Esophagus squamous epithelium (tissue), 5 donors: ENCODE results near the gene MGAT4C. TPM values are rescaled to one million over a fixed set of nuclear protein-coding genes. Genes with fewer than 3 reads are reported as not detected.

Source experiments
- DNase-seq: peaks from one replicate; lab custom pipeline; 2025; lab: John Stamatoyannopoulos, UW
- H3K27ac ChIP-seq, 4 donors: fragments of 200-600 bp; sonication (generic); one replicate each; pipeline ENCODE4 v1.5.1; 2016 to 2019; ENCODE audit warnings: mild to moderate bottlenecking in 1 of 4
- H3K27me3 ChIP-seq, 4 donors: fragments of 200-600 bp; sonication (generic); 1 replicate in 3 of 4; 2 replicates in 1 of 4; pipeline versions ENCODE4 v1.5.1 to v1.6.0; 2017 to 2021; ENCODE audit warnings: antibody characterized with exemption in 1 of 4
- H3K36me3 ChIP-seq, 3 donors: fragments of 200-600 bp; sonication (generic); one replicate each; pipeline ENCODE4 v1.5.1; 2016 to 2019
- H3K4me1 ChIP-seq, 3 donors: fragments of 200-600 bp; sonication (generic); one replicate each; pipeline ENCODE4 v1.5.1; 2017 to 2019
- H3K4me3 ChIP-seq, 4 donors: fragments of 200-600 bp; sonication (generic); 1 replicate in 3 of 4; 2 replicates in 1 of 4; pipeline ENCODE4 v1.5.1; 2016 to 2019; ENCODE audit warnings: mild to moderate bottlenecking in 2 of 4, moderate library complexity in 1 of 4
- H3K9me3 ChIP-seq, 3 donors: fragments of 200-600 bp; sonication (generic); one replicate each; pipeline ENCODE4 v1.5.1; 2016 to 2019
- CTCF ChIP-seq, 6 experiments: fragments of 450-650 bp in 4 of 6; fragments of 200-600 bp in 2 of 6; sonication (generic) in 2 of 6; IDR thresholded peaks; one replicate each; pipeline ENCODE4 v1.5.1; 2016 to 2019; ENCODE audit warnings: antibody characterized with exemption in 6 of 6, mild to moderate bottlenecking in 4 of 6, moderate library complexity in 4 of 6
- POLR2A ChIP-seq, 4 donors: fragments of 450-650 bp; IDR thresholded peaks; one replicate each; pipeline ENCODE4 v1.6.1; 2017; ENCODE audit warnings: antibody characterized with exemption in 4 of 4, mild to moderate bottlenecking in 4 of 4, moderate library complexity in 3 of 4
- WGBS, 2 donors: methylation state at CpG; one replicate each; pipeline ENCODE4 v1.1.5; 2018; 5-methylcytosine and 5-hydroxymethylcytosine counted together
- intact Hi-C: fragments of 100-400 bp; cut with DNase I; formaldehyde crosslinking; loops from one replicate; pipeline ENCODE4 v1.15.0; 2022
- total RNA-seq, 4 donors: library from RNA; depleted of rRNA; stranded (reverse); fragments of >200 nt; gene quantifications; one replicate each; pipeline ENCODE4 v1.1.0, GENCODE V29; 2016
- donor health status: DM: yes; HTN: yes; CAD: no.

The MGAT4C gene
- total RNA-seq, 4 donors from 2014 or later: under 0.01 TPM; not detected in 2

GRCh38 chr12:85963326-85963725 is 292.9 kb downstream of the MGAT4C start:
- H3K27me3 ChIP-seq: no peaks in the 10 kb centered on the region
- intact Hi-C loops: no loop called here
- no peaks in the 10 kb centered on the region for H3K9me3 ChIP-seq
- no peaks in the 10 kb centered on the region for H3K36me3 ChIP-seq
- DNase-seq: no peak
- no peak overlapping the region for H3K27ac ChIP-seq
- H3K4me1 ChIP-seq: no peaks in the 10 kb centered on the region
- H3K4me3 ChIP-seq: no peak overlapping the region
- TF ChIP-seq POLR2A (IDR thresholded peaks at IDR 0.05): no peak
- TF ChIP-seq CTCF (IDR thresholded peaks at IDR 0.05): no peak

GRCh38 chr12:85956081-85956480 is 300.1 kb downstream of the MGAT4C start:
- Histone ChIP-seq H3K4me1 (no peaks in the 10 kb centered on the region), H3K36me3 (no peaks in the 10 kb centered on the region), H3K27me3 (no peaks in the 10 kb centered on the region), H3K9me3 (no peaks in the 10 kb centered on the region), H3K27ac (no peak overlapping the region), H3K4me3 (no peak overlapping the region)
- DNase-seq: no peak
- no peak for TF ChIP-seq CTCF (IDR thresholded peaks at IDR 0.05)
- TF ChIP-seq POLR2A (IDR thresholded peaks at IDR 0.05): no peak
- 37 to 41% methylated on average over 2 of the region's 2 CpGs for WGBS, 2 donors
- intact Hi-C loops: no loop called here

GRCh38 chr12:85955127-85955526 is 301.1 kb downstream of the MGAT4C start:
- TF ChIP-seq CTCF (IDR thresholded peaks at IDR 0.05): no peak
- no peak for TF ChIP-seq POLR2A (IDR thresholded peaks at IDR 0.05)
- intact Hi-C loops: no loop called here
- DNase-seq: no peak
- WGBS, 2 donors: 44 to 61% methylated on average over 1 of the region's 1 CpG
- Histone ChIP-seq H3K27me3 (no peaks in the 10 kb centered on the region), H3K36me3 (no peaks in the 10 kb centered on the region), H3K4me1 (no peaks in the 10 kb centered on the region), H3K4me3 (no peak overlapping the region), H3K27ac (no peak overlapping the region), H3K9me3 (no peaks in the 10 kb centered on the region)

- no peaks in the 10 kb centered on the region for H3K4me1 ChIP-seq
- H3K4me3 ChIP-seq: no peak overlapping the region
- WGBS, 2 donors: 0% methylated on average over 1 of the region's 1 CpG
- H3K36me3 ChIP-seq: no peaks in the 10 kb centered on the region
- intact Hi-C loops: no loop called here
- DNase-seq: no peak
- H3K9me3 ChIP-seq: no peaks in the 10 kb centered on the region
- no peaks in the 10 kb centered on the region for H3K27me3 ChIP-seq
- no peak overlapping the region for H3K27ac ChIP-seq
- TF ChIP-seq POLR2A (IDR thresholded peaks at IDR 0.05) (no peak), CTCF (IDR thresholded peaks at IDR 0.05) (peak in 2 of 6 experiments; percentile 7 to 47)
Observed at GRCh38 chr12:85951823-85952222, 304.4 kb downstream of the MGAT4C start.

- H3K4me3 ChIP-seq: no peak overlapping the region
- no peaks in the 10 kb centered on the region for H3K4me1 ChIP-seq
- intact Hi-C loops: no loop called here
- no peaks in the 10 kb centered on the region for H3K27me3 ChIP-seq
- no peak for DNase-seq
- H3K36me3 ChIP-seq: no peaks in the 10 kb centered on the region
- H3K9me3 ChIP-seq: no peaks in the 10 kb centered on the region
- TF ChIP-seq CTCF (IDR thresholded peaks at IDR 0.05) (no peak), POLR2A (IDR thresholded peaks at IDR 0.05) (no peak)
- 13 to 50% methylated on average over 1 of the region's 1 CpG for WGBS, 2 donors
- no peak overlapping the region for H3K27ac ChIP-seq
Observed at GRCh38 chr12:85949253-85949652, 306.9 kb downstream of the MGAT4C start.
